ENCODE measurements around the gene TEX261.

DNA sequence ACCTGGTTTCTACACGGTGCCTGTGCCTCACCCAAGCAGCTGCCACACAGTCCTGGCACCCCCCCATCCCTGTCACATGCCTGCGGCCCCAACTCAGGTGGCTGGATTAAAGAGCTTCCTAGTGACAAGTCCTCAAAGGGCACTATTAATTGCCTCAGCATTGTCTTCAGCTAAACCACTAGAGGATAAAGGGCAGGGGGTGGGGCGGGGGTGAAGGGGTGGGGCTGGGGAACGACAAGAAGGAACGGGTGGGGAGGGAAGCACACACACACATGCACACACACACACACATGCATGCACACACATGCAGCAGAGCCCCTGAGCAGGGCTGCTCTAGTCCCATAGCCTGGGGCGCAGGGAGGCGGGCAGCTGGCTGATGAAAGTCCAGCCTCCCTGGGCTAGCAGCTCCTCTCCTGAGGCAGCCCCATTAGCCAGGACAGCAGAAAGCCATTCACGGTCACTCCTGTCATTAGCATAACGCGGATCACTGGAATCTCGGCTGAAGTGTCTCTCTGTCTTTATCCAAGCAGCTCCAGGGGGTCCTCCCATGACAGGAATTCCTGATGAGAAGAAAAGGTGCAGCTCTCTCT is 7.4 kb upstream of the TEX261 start:
- TF ChIP-seq EZH2 (optimal IDR thresholded peaks at IDR 0.05; ENCODE audit: low read depth, low read length) (no peak), CTCF (IDR thresholded peaks at IDR 0.05; ENCODE audit: low read length) (no peak)
